T-helper 1 cell treated with Interleukin-12 subunit alpha and Interleukin-12 subunit beta and Interleukin-4 antibody, amounts not matched to agents 30 μg/mL and 1 μg/mL, for 36 hours (primary cell): Measurements from ENCODE around the gene ANKDD1A.

Source experiments
- H3K27ac Mint-ChIP-seq: one replicate; pipeline ENCODE4 v1.8.0; 2021; ENCODE audit warnings: mild to moderate bottlenecking, mixed read lengths
- H3K27me3 Mint-ChIP-seq: one replicate; pipeline ENCODE4 v1.8.0; 2021; ENCODE audit warnings: low read depth, mixed read lengths
- H3K36me3 Mint-ChIP-seq: one replicate; pipeline ENCODE4 v1.8.0; 2021; ENCODE audit warnings: low read depth, mixed read lengths
- H3K4me1 Mint-ChIP-seq: one replicate; pipeline ENCODE4 v1.8.0; 2021; ENCODE audit warnings: low read depth, mixed read lengths
- H3K4me3 Mint-ChIP-seq: one replicate; pipeline ENCODE4 v1.8.0; 2021; ENCODE audit warnings: mild to moderate bottlenecking, moderate library complexity, mixed read lengths
- H3K9me3 Mint-ChIP-seq: one replicate; pipeline ENCODE4 v1.8.0; 2021; ENCODE audit warnings: mixed read lengths

Gene ANKDD1A

GRCh38 chr15:64949383-64950186, 37.9 kb downstream of the ANKDD1A start:
- no peak overlapping the region for H3K27ac Mint-ChIP-seq
- H3K27me3 Mint-ChIP-seq: no peaks in the 10 kb centered on the region
- peaks cover 2% of the 10 kb centered on the region for H3K4me1 Mint-ChIP-seq
- H3K4me3 Mint-ChIP-seq: no peak overlapping the region
- H3K9me3 Mint-ChIP-seq: no peaks in the 10 kb centered on the region
- H3K36me3 Mint-ChIP-seq: peaks cover 1% of the 10 kb centered on the region

DNA sequence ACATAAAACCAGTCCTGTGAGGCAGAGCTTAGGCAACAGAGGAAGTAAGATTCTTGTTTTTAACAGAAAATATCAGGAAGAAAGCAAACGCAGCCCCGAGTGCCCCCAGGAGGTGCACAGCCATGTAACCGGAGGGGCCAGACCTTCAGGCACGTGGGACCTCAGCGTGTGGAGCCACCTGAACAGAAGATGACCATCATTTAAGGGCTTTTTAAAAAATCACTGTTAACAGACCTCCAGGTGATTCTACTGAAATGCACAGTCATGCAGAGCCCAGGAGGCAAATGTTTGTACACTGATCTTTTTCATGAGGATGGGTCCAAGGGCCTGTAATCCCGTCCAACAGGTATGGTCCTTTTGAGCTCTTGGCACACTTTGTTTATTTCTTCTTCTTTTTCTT, 39.2 kb downstream of the ANKDD1A start:
- Mint-ChIP-seq H3K4me3 (no peak overlapping the region), H3K27me3 (no peaks in the 10 kb centered on the region), H3K27ac (no peak overlapping the region), H3K9me3 (no peaks in the 10 kb centered on the region), H3K36me3 (peaks cover 5% of the 10 kb centered on the region), H3K4me1 (peaks cover 2% of the 10 kb centered on the region)

- H3K27me3 Mint-ChIP-seq: no peaks in the 10 kb centered on the region
- H3K36me3 Mint-ChIP-seq: peaks cover 5% of the 10 kb centered on the region
- H3K4me1 Mint-ChIP-seq: peaks cover 2% of the 10 kb centered on the region
- H3K4me3 Mint-ChIP-seq: no peak overlapping the region
- peak overlapping the region; percentile 37 for H3K27ac Mint-ChIP-seq
- H3K9me3 Mint-ChIP-seq: no peaks in the 10 kb centered on the region
These were observed 40.2 kb downstream of the ANKDD1A start for GRCh38 chr15:64951777-64952418.

DNA sequence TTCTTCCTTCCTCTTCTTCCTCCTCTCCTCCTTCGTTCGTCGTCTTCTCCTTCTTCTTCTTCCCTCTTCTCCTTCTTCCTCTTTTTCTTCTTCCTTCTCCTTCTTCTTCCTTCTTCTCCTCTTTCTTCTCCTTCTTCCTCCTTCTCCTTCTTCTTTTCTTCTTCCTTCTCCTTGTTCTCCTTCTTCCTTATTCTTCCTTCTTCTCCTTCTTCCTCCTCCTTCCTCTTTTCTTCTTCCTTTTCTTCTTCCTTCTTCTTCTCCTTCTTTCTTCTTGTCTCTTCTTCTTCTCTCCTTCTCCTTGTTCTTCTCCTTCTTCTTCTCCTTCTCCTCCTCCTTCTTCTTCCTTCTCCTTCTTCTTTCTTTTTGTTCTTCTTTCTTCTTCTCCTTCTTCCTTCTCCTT, 42.7 kb downstream of the ANKDD1A start:
- H3K27me3 Mint-ChIP-seq: no peaks in the 10 kb centered on the region
- H3K4me3 Mint-ChIP-seq: no peak overlapping the region
- peaks cover 14% of the 10 kb centered on the region for H3K36me3 Mint-ChIP-seq
- peaks cover 2% of the 10 kb centered on the region for H3K4me1 Mint-ChIP-seq
- H3K27ac Mint-ChIP-seq: no peak overlapping the region
- no peaks in the 10 kb centered on the region for H3K9me3 Mint-ChIP-seq

DNA sequence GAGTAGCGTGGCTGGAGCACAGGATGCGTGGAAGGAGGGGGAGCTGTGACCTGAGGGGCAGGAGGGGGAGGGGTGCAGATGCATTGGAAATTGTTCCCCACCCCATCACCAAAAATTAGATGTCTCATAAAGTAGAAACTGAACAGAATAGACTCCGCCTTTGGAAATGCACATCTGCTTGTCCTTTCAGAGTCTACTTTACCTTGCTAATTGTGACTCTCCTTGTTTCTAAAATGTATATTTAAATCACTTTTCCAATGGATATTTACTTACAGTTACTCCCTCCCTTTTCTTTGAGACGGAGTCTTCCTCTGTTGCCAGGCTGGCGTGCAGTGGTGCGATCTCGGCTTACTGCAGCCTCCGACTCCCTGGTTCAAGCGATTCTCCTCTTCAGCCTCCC, 47.4 kb downstream of the ANKDD1A start:
- no peaks in the 10 kb centered on the region for H3K4me1 Mint-ChIP-seq
- H3K27me3 Mint-ChIP-seq: no peaks in the 10 kb centered on the region
- no peak overlapping the region for H3K27ac Mint-ChIP-seq
- no peak overlapping the region for H3K4me3 Mint-ChIP-seq
- no peaks in the 10 kb centered on the region for H3K9me3 Mint-ChIP-seq
- peaks cover 35% of the 10 kb centered on the region for H3K36me3 Mint-ChIP-seq

DNA sequence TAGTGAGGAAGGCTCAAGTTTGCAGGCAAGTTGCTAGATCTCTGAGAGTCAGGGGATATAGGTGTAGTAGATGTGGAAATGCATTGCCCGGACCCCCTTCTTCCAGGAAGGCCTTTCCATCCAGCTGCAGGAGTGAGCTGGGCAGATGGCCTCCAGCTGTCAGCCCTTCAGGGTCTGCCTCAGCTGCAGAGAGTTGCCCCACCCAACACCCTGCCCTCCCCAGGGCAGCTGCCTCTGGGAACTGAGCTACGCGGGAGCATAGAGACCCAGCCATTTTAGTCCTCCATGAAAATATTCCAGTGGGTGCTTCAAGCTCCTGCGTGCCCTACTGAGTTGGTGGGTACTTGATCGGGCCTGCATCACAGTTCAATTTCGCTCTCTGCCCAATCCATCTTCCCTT, 48.5 kb downstream of the ANKDD1A start:
- no peaks in the 10 kb centered on the region for H3K27me3 Mint-ChIP-seq
- no peaks in the 10 kb centered on the region for H3K9me3 Mint-ChIP-seq
- H3K36me3 Mint-ChIP-seq: peaks cover 45% of the 10 kb centered on the region
- no peak overlapping the region for H3K4me3 Mint-ChIP-seq
- H3K27ac Mint-ChIP-seq: no peak overlapping the region
- H3K4me1 Mint-ChIP-seq: no peaks in the 10 kb centered on the region

- no peaks in the 10 kb centered on the region for H3K9me3 Mint-ChIP-seq
- no peaks in the 10 kb centered on the region for H3K4me1 Mint-ChIP-seq
- peaks cover 45% of the 10 kb centered on the region for H3K36me3 Mint-ChIP-seq
- H3K27ac Mint-ChIP-seq: no peak overlapping the region
- H3K27me3 Mint-ChIP-seq: no peaks in the 10 kb centered on the region
- no peak overlapping the region for H3K4me3 Mint-ChIP-seq
These were observed 49.3 kb downstream of the ANKDD1A start for GRCh38 chr15:64961013-64961412.

GRCh38 chr15:64969401-64969800, 57.7 kb downstream of the ANKDD1A start:
- H3K36me3 Mint-ChIP-seq: peaks cover 30% of the 10 kb centered on the region

GRCh38 chr15:64970698-64971097, 59.0 kb downstream of the ANKDD1A start:
- Mint-ChIP-seq H3K4me1 (no peaks in the 10 kb centered on the region), H3K27me3 (no peaks in the 10 kb centered on the region), H3K4me3 (no peak overlapping the region), H3K36me3 (peaks cover 22% of the 10 kb centered on the region), H3K9me3 (no peaks in the 10 kb centered on the region), H3K27ac (no peak overlapping the region)

More at GRCh38 chr15:64969401-64969800, 57.7 kb downstream of the ANKDD1A start:
- Mint-ChIP-seq H3K4me1 (no peaks in the 10 kb centered on the region), H3K4me3 (no peak overlapping the region), H3K9me3 (no peaks in the 10 kb centered on the region), H3K27ac (no peak overlapping the region), H3K27me3 (no peaks in the 10 kb centered on the region)

- no peak overlapping the region for H3K27ac Mint-ChIP-seq
- H3K36me3 Mint-ChIP-seq: peaks cover 26% of the 10 kb centered on the region
- no peaks in the 10 kb centered on the region for H3K27me3 Mint-ChIP-seq
- peaks cover 2% of the 10 kb centered on the region for H3K4me1 Mint-ChIP-seq
- no peak overlapping the region for H3K4me3 Mint-ChIP-seq
- H3K9me3 Mint-ChIP-seq: no peaks in the 10 kb centered on the region
These were observed 63.7 kb downstream of the ANKDD1A start for GRCh38 chr15:64975390-64975789.

DNA sequence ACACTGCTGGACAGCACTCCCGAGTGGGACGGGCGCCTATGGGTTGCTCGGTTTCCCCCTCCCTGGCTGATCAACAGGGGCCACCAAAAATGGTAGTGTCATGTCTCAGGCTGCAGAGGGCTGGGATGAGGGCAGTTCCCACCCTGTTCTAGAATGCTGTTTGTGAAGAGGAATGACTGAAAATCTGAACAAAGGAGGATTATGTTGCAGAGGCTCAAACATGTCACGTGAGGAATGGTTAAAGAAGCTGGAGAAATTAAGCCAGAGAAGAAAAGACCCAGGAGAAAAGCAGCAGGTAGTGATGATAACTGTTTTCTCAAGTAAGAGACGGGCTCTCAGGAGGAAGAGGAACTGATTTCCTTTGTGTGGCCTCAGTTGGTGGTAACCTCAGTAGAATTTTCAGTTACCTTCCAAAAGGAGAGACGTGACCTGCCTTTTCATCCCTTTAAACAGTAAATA, 67.6 kb downstream of the ANKDD1A start:
- H3K36me3 Mint-ChIP-seq: peaks cover 18% of the 10 kb centered on the region
- H3K9me3 Mint-ChIP-seq: no peaks in the 10 kb centered on the region
- H3K27ac Mint-ChIP-seq: no peak overlapping the region
- H3K4me1 Mint-ChIP-seq: peaks cover 7% of the 10 kb centered on the region
- H3K27me3 Mint-ChIP-seq: no peaks in the 10 kb centered on the region
- H3K4me3 Mint-ChIP-seq: no peak overlapping the region

DNA sequence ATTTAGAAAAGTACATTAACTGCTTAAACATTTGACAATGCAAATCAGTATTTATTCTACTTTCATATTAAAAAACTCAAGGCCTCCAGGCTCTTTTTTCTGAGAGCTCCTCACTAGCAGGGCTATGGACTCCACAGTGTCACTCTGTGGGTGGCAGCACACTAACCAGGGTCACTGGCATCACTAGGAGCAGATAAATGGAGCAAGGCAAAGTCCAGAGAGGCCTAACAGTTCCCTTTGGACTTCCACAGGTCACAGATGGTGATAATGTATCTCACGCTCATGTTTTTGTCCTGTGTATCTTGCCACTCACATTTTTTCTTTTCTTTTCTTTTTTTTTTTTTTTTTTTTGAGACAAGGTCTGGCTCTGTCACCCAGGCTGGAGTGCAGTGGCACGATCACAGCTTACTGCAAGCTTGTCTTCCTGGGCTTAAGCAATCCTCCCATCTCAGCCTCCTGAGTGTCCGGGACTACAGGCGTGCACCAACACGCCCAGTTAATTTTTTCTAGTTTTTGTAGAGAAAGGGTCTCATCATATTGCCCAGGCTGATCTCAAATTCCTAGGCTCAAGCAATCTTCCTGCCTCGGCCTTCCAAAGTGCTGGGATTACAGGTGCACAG, 70.2 kb downstream of the ANKDD1A start:
- peaks cover 18% of the 10 kb centered on the region for H3K4me1 Mint-ChIP-seq
- no peak overlapping the region for H3K4me3 Mint-ChIP-seq
- no peaks in the 10 kb centered on the region for H3K9me3 Mint-ChIP-seq
- no peaks in the 10 kb centered on the region for H3K27me3 Mint-ChIP-seq
- H3K27ac Mint-ChIP-seq: no peak overlapping the region
- H3K36me3 Mint-ChIP-seq: peaks cover 14% of the 10 kb centered on the region

DNA sequence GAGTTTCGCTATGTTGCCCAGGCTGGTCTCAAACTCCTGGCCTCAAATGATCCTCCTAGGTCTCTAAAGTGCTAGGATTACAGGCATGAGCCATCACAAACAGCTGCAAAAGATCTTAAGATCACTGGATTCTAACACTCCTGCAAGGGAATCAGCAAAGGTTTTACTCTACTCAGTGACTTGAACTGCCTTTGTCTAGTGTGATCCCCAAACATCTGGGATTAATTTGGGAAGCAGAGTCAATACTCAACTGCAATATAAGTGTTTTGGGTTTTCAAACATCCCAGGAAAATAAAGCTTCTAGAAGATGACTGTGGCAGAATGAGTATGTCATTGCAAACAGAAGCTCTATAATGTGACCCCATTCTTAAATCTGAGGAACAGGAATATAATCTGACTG, 70.8 kb downstream of the ANKDD1A start:
- no peak overlapping the region for H3K27ac Mint-ChIP-seq
- H3K36me3 Mint-ChIP-seq: peaks cover 15% of the 10 kb centered on the region
- H3K4me1 Mint-ChIP-seq: peaks cover 23% of the 10 kb centered on the region
- no peak overlapping the region for H3K4me3 Mint-ChIP-seq
- H3K9me3 Mint-ChIP-seq: no peaks in the 10 kb centered on the region
- H3K27me3 Mint-ChIP-seq: no peaks in the 10 kb centered on the region

DNA sequence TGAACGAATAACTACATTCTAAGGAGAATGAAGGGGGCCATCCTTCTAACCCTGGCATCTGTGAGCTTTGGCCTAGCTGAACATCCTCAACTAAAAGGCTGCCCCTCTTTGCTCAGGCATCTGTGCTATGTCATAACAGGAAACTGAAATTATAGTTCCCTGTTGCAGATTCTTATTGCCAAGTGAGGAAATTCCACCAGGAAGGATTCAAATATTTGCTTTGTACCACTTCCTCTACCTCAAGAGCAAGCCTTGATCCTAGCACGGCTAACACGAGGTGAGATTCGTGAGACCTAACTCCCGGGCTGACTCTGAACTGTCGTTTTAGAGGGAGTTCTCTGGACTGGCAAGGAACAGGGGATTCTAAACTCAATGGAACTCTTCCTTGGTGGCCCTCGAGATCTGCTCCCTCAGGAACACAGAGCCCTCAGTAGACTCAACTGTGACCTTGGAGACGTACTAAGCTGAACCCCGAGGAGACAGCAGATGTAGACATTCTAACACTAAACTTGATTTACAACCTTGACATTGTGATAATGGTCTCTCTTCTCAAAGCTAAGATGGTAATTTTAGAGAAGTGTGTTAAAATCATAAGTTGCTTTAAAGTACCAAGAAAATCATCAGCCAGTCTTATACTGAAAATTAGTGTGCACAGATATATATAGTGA, 73.8 kb downstream of the ANKDD1A start:
- H3K27ac Mint-ChIP-seq: no peak overlapping the region
- peaks cover 38% of the 10 kb centered on the region for H3K4me1 Mint-ChIP-seq

More for the DNA sequence above, 73.8 kb downstream of the ANKDD1A start:
- Mint-ChIP-seq H3K36me3 (peaks cover 6% of the 10 kb centered on the region), H3K4me3 (no peak overlapping the region), H3K27me3 (no peaks in the 10 kb centered on the region), H3K9me3 (no peaks in the 10 kb centered on the region)
